GM21723 (cell line): Measurements from ENCODE around the gene KIAA1328.
"Not testable (repeated sequence)": the region's sequence is repeated elsewhere in the genome, so short reads cannot be mapped to it uniquely, and the experiment has no call there.

Source experiments
- ATAC-seq: cut with Tn5 transposase; IDR thresholded peaks from one replicate; pipeline ENCODE4 v1.9.1; 2021; ENCODE audit warnings: mild to moderate bottlenecking, moderate library complexity; ENCODE audit not compliant: unreplicated experiment

Gene KIAA1328

GRCh38 chr18:36879796-36880195 is 50.9 kb downstream of the KIAA1328 start:
- ATAC-seq = not testable (repeated sequence)

GRCh38 chr18:36885981-36886380 is 57.1 kb downstream of the KIAA1328 start:
- no peak for ATAC-seq

GRCh38 chr18:36887114-36887513 is 58.2 kb downstream of the KIAA1328 start:
- ATAC-seq = no peak

- ATAC-seq = no peak
Measured at GRCh38 chr18:36887864-36888263, 58.9 kb downstream of the KIAA1328 start.

GRCh38 chr18:36888778-36889177 is 59.9 kb downstream of the KIAA1328 start:
- ATAC-seq = no peak

- no peak for ATAC-seq
Measured at GRCh38 chr18:36889321-36889720, 60.4 kb downstream of the KIAA1328 start.

GRCh38 chr18:36889742-36890141 is 60.8 kb downstream of the KIAA1328 start:
- ATAC-seq = no peak

GRCh38 chr18:36890598-36890997 is 61.7 kb downstream of the KIAA1328 start:
- no peak for ATAC-seq

GRCh38 chr18:36893227-36893626 is 64.3 kb downstream of the KIAA1328 start:
- no peak for ATAC-seq

GRCh38 chr18:36895606-36896005 is 66.7 kb downstream of the KIAA1328 start:
- no peak for ATAC-seq

GRCh38 chr18:36897253-36897652 is 68.3 kb downstream of the KIAA1328 start:
- ATAC-seq = no peak

- ATAC-seq = no peak
Measured at GRCh38 chr18:36899289-36899688, 70.4 kb downstream of the KIAA1328 start.

- ATAC-seq = no peak
Measured at GRCh38 chr18:36900466-36900865, 71.5 kb downstream of the KIAA1328 start.

GRCh38 chr18:36901277-36901701 is 72.4 kb downstream of the KIAA1328 start:
- no peak for ATAC-seq

- ATAC-seq = no peak
Measured at GRCh38 chr18:36903215-36903928, 74.4 kb downstream of the KIAA1328 start.

- no peak for ATAC-seq
Measured at GRCh38 chr18:36905571-36905970, 76.6 kb downstream of the KIAA1328 start.

GRCh38 chr18:36909282-36909681 is 80.4 kb downstream of the KIAA1328 start:
- not testable (repeated sequence) for ATAC-seq

GRCh38 chr18:36912887-36913286 is 84.0 kb downstream of the KIAA1328 start:
- no peak for ATAC-seq

GRCh38 chr18:36917907-36918306 is 89.0 kb downstream of the KIAA1328 start:
- ATAC-seq = no peak

- ATAC-seq = no peak
Measured at GRCh38 chr18:36929601-36930000, 100.7 kb downstream of the KIAA1328 start.

- no peak for ATAC-seq
Measured at GRCh38 chr18:36931106-36931505, 102.2 kb downstream of the KIAA1328 start.

- ATAC-seq = no peak
Measured at GRCh38 chr18:36933552-36933951, 104.6 kb downstream of the KIAA1328 start.

- no peak for ATAC-seq
Measured at GRCh38 chr18:36934884-36935283, 106.0 kb downstream of the KIAA1328 start.
